Measurements from ENCODE around the gene NUP214.

DNA sequence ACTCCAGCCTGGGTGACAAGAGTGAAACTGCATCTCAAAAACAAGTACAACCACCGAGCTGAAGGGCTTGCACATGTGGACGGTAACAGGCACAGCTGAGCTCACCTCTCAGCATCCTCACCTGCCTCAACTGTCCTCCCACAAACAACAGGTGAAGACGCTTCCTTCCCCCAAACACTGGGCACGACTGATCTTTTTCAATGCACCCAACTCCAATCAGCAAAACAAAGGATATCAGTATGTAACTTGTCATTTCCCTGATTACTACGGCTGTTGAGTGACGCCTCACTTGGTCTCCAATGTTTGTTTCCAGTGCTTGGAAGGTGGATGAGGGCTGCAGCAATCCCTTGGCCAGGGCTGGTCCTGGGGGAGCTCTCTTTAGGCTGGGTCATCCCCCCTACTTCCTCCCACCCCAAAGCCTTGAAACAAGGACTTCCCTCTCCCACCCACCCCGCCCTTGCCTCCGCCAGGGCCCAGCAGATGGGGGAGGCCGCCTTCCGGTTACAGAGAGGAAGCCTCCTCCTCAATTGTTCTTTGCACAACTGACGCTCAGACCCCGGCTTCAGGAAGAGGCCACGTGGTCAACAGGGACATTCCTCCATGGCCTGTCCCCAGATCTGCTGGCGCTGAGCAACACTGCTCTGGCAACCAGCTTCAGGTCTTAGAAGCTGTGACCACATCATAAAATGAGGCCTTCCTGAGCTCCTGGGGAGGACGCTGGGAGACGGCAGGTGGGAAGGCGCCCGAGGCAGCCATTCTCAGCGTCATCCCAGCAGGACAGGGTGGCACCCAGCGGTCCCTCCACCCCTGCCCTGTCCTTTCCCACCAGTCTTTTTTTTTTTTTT is 145.0 kb downstream of the NUP214 start:
- TF ChIP-seq, protein P1, sequence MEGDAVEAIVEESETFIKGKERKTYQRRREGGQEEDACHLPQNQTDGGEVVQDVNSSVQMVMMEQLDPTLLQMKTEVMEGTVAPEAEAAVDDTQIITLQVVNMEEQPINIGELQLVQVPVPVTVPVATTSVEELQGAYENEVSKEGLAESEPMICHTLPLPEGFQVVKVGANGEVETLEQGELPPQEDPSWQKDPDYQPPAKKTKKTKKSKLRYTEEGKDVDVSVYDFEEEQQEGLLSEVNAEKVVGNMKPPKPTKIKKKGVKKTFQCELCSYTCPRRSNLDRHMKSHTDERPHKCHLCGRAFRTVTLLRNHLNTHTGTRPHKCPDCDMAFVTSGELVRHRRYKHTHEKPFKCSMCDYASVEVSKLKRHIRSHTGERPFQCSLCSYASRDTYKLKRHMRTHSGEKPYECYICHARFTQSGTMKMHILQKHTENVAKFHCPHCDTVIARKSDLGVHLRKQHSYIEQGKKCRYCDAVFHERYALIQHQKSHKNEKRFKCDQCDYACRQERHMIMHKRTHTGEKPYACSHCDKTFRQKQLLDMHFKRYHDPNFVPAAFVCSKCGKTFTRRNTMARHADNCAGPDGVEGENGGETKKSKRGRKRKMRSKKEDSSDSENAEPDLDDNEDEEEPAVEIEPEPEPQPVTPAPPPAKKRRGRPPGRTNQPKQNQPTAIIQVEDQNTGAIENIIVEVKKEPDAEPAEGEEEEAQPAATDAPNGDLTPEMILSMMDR (IDR thresholded peaks at IDR 0.05; ENCODE audit: low read depth, low read length) = no peak
- TF ChIP-seq EZH2phosphoT487 (IDR thresholded peaks at IDR 0.05; ENCODE audit: low read depth) = no peak
